ENCODE results near the gene BAIAP2.

BAIAP2 gene

GRCh38 chr17:81030741-81031565 is 4.0 kb upstream of the BAIAP2 start:
- Histone ChIP-seq H4K20me1 (ENCODE audit: insufficient read depth, low read length) (no peaks in the 10 kb centered on the region), H2AFZ (ENCODE audit: low read length) (no peak overlapping the region), H3K79me2 (ENCODE audit: low read length) (no peaks in the 10 kb centered on the region), H3K4me3 (ENCODE audit: low read length) (no peak overlapping the region), H3K4me1 (ENCODE audit: low read length) (no peaks in the 10 kb centered on the region), H3K27ac (ENCODE audit: low read length) (no peak overlapping the region), H3K9ac (ENCODE audit: low read length) (no peak overlapping the region), H3F3A (ENCODE audit: insufficient read depth, low read length) (no peaks in the 10 kb centered on the region), H3K4me2 (ENCODE audit: low read depth, low read length) (no peak overlapping the region), H3K36me3 (replicated peaks; ENCODE audit: insufficient read depth, low read length) (no peaks in the 10 kb centered on the region), H3K9me3 (replicated peaks; ENCODE audit: insufficient read depth, low read length) (no peaks in the 10 kb centered on the region), H3K9me2 (replicated peaks; ENCODE audit: insufficient read depth, low read length) (no peaks in the 10 kb centered on the region), H3K27me3 (replicated peaks; ENCODE audit: insufficient read depth, low read length) (peaks cover 87% of the 10 kb centered on the region)
- TF ChIP-seq EZH2phosphoT487 (IDR thresholded peaks at IDR 0.05; ENCODE audit: low read length), result no peak
- no peak for TF ChIP-seq CTCF (IDR thresholded peaks at IDR 0.05; ENCODE audit: low read length)
- DNase-seq, result no peak

GRCh38 chr17:81031566-81032550 is 3.1 kb upstream of the BAIAP2 start:
- H3K27ac ChIP-seq (ENCODE audit: low read length), result no peak overlapping the region
- H3K27me3 ChIP-seq (replicated peaks; ENCODE audit: insufficient read depth, low read length), result peaks cover 87% of the 10 kb centered on the region
- H3K4me3 ChIP-seq (ENCODE audit: low read length), result no peak overlapping the region
- no peaks in the 10 kb centered on the region for H3K9me3 ChIP-seq (replicated peaks; ENCODE audit: insufficient read depth, low read length)
- no peaks in the 10 kb centered on the region for H3K9me2 ChIP-seq (replicated peaks; ENCODE audit: insufficient read depth, low read length)
- no peaks in the 10 kb centered on the region for H4K20me1 ChIP-seq (ENCODE audit: insufficient read depth, low read length)
- no peaks in the 10 kb centered on the region for H3F3A ChIP-seq (ENCODE audit: insufficient read depth, low read length)
- H2AFZ ChIP-seq (ENCODE audit: low read length), result no peak overlapping the region
- no peaks in the 10 kb centered on the region for H3K36me3 ChIP-seq (replicated peaks; ENCODE audit: insufficient read depth, low read length)
- no peaks in the 10 kb centered on the region for H3K79me2 ChIP-seq (ENCODE audit: low read length)
- no peaks in the 10 kb centered on the region for H3K4me1 ChIP-seq (ENCODE audit: low read length)
- TF ChIP-seq EZH2phosphoT487 (IDR thresholded peaks at IDR 0.05; ENCODE audit: low read length) (no peak), EZH2 (optimal IDR thresholded peaks at IDR 0.05; ENCODE audit: low read depth, low read length) (no peak), CTCF (IDR thresholded peaks at IDR 0.05; ENCODE audit: low read length) (no peak)
- no peak overlapping the region for H3K4me2 ChIP-seq (ENCODE audit: low read depth, low read length)
- H3K9ac ChIP-seq (ENCODE audit: low read length), result no peak overlapping the region
- no peak for DNase-seq

- no peaks in the 10 kb centered on the region for H3K9me3 ChIP-seq (replicated peaks; ENCODE audit: insufficient read depth, low read length)
- H3K27me3 ChIP-seq (replicated peaks; ENCODE audit: insufficient read depth, low read length), result peaks cover 87% of the 10 kb centered on the region
- H3F3A ChIP-seq (ENCODE audit: insufficient read depth, low read length), result no peaks in the 10 kb centered on the region
- no peaks in the 10 kb centered on the region for H4K20me1 ChIP-seq (ENCODE audit: insufficient read depth, low read length)
- H3K4me3 ChIP-seq (ENCODE audit: low read length), result no peak overlapping the region
- no peak overlapping the region for H3K4me2 ChIP-seq (ENCODE audit: low read depth, low read length)
- H3K79me2 ChIP-seq (ENCODE audit: low read length), result no peaks in the 10 kb centered on the region
- H3K9me2 ChIP-seq (replicated peaks; ENCODE audit: insufficient read depth, low read length), result no peaks in the 10 kb centered on the region
- no peak for TF ChIP-seq CTCF (IDR thresholded peaks at IDR 0.05; ENCODE audit: low read length)
- TF ChIP-seq EZH2phosphoT487 (IDR thresholded peaks at IDR 0.05; ENCODE audit: low read length), result no peak
- TF ChIP-seq EZH2 (optimal IDR thresholded peaks at IDR 0.05; ENCODE audit: low read depth, low read length), result no peak
- H2AFZ ChIP-seq (ENCODE audit: low read length), result no peak overlapping the region
- no peak for DNase-seq
- no peak overlapping the region for H3K27ac ChIP-seq (ENCODE audit: low read length)
- no peaks in the 10 kb centered on the region for H3K36me3 ChIP-seq (replicated peaks; ENCODE audit: insufficient read depth, low read length)
- H3K4me1 ChIP-seq (ENCODE audit: low read length), result no peaks in the 10 kb centered on the region
- no peak overlapping the region for H3K9ac ChIP-seq (ENCODE audit: low read length)
These were observed 2.1 kb upstream of the BAIAP2 start for GRCh38 chr17:81032641-81033480.
